ENCODE measurements around the gene AFDN.

Gene AFDN

GRCh38 chr6:167932468-167933276, 106.0 kb downstream of the AFDN start:
- Histone ChIP-seq H3K9ac (no peak overlapping the region), H3K4me3 (IDR thresholded peaks at IDR 0.05; ENCODE audit: insufficient read depth, low read depth, low read length) (no peak overlapping the region), H3K4me1 (ENCODE audit: low read depth, poor library complexity, severe bottlenecking) (no peaks in the 10 kb centered on the region), H3K4me2 (no peak overlapping the region), H3K27ac (no peak overlapping the region), H3K27me3 (ENCODE audit: insufficient read depth, low read depth) (no peaks in the 10 kb centered on the region), H3K36me3 (ENCODE audit: insufficient read depth) (no peaks in the 10 kb centered on the region), H2AFZ (ENCODE audit: low read depth) (no peak overlapping the region), H3K79me2 (ENCODE audit: insufficient read depth, low read depth) (no peaks in the 10 kb centered on the region), H4K20me1 (ENCODE audit: insufficient read depth) (no peaks in the 10 kb centered on the region)
- no peak for TF ChIP-seq CTCF (conservative IDR thresholded peaks at IDR 0.05; ENCODE audit: low read depth, low read length)

- Histone ChIP-seq H4K20me1 (ENCODE audit: insufficient read depth) (no peaks in the 10 kb centered on the region), H3K27me3 (ENCODE audit: insufficient read depth, low read depth) (no peaks in the 10 kb centered on the region), H3K4me1 (ENCODE audit: low read depth, poor library complexity, severe bottlenecking) (no peaks in the 10 kb centered on the region), H3K79me2 (ENCODE audit: insufficient read depth, low read depth) (no peaks in the 10 kb centered on the region), H3K27ac (no peak overlapping the region), H3K36me3 (ENCODE audit: insufficient read depth) (no peaks in the 10 kb centered on the region), H2AFZ (ENCODE audit: low read depth) (no peak overlapping the region), H3K4me2 (no peak overlapping the region), H3K4me3 (IDR thresholded peaks at IDR 0.05; ENCODE audit: insufficient read depth, low read depth, low read length) (no peak overlapping the region), H3K9ac (no peak overlapping the region)
- no peak for TF ChIP-seq CTCF (conservative IDR thresholded peaks at IDR 0.05; ENCODE audit: low read depth, low read length)
Observed at GRCh38 chr6:167933290-167933689, 106.6 kb downstream of the AFDN start.

GRCh38 chr6:167933847-167934246, 107.1 kb downstream of the AFDN start:
- Histone ChIP-seq H3K4me1 (ENCODE audit: low read depth, poor library complexity, severe bottlenecking) (no peaks in the 10 kb centered on the region), H3K27me3 (ENCODE audit: insufficient read depth, low read depth) (no peaks in the 10 kb centered on the region), H3K36me3 (ENCODE audit: insufficient read depth) (no peaks in the 10 kb centered on the region), H3K4me2 (no peak overlapping the region), H2AFZ (ENCODE audit: low read depth) (no peak overlapping the region), H3K4me3 (IDR thresholded peaks at IDR 0.05; ENCODE audit: insufficient read depth, low read depth, low read length) (no peak overlapping the region), H3K27ac (no peak overlapping the region), H3K9ac (no peak overlapping the region), H4K20me1 (ENCODE audit: insufficient read depth) (no peaks in the 10 kb centered on the region), H3K79me2 (ENCODE audit: insufficient read depth, low read depth) (no peaks in the 10 kb centered on the region)
- TF ChIP-seq CTCF (conservative IDR thresholded peaks at IDR 0.05; ENCODE audit: low read depth, low read length), result no peak

GRCh38 chr6:167934426-167934864, 107.7 kb downstream of the AFDN start:
- Histone ChIP-seq H3K27ac (no peak overlapping the region), H3K27me3 (ENCODE audit: insufficient read depth, low read depth) (no peaks in the 10 kb centered on the region), H2AFZ (ENCODE audit: low read depth) (no peak overlapping the region), H4K20me1 (ENCODE audit: insufficient read depth) (no peaks in the 10 kb centered on the region), H3K4me2 (no peak overlapping the region), H3K36me3 (ENCODE audit: insufficient read depth) (no peaks in the 10 kb centered on the region), H3K4me3 (IDR thresholded peaks at IDR 0.05; ENCODE audit: insufficient read depth, low read depth, low read length) (no peak overlapping the region), H3K79me2 (ENCODE audit: insufficient read depth, low read depth) (no peaks in the 10 kb centered on the region), H3K9ac (no peak overlapping the region), H3K4me1 (ENCODE audit: low read depth, poor library complexity, severe bottlenecking) (no peaks in the 10 kb centered on the region)
- no peak for TF ChIP-seq CTCF (conservative IDR thresholded peaks at IDR 0.05; ENCODE audit: low read depth, low read length)

All from KMS-11 (cell line).